Stimulated activated CD4-positive, alpha-beta T cell treated with anti-CD3 and anti-CD28 coated beads, Interleukin-4, amount 100 ng/mL, for 24 hours (primary cell): ENCODE measurements around the gene CCDC70.

Experiments
- DNase-seq: peaks from one replicate; pipeline ENCODE4 v3.0.0-alpha.2; 2020

CCDC70 gene

DNA sequence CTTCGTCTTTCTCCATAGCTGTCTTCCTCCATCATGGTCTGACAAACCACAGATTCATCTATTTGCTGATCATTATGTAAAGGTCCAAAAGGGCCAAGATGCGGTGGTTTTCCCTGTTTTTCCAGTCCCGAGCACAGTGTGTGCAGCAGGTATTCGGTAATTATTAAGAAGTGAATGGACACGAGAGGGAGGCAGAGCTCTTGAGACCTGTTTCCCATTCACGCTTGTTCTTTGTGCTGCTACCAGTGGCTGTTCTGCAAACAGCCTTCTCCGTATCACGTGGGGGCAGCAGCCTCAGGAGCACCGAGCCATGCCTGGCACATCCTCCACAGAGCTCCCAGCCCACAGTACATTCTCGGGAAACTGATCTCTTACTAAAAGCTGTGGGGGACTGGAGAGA is 50.3 kb downstream of the CCDC70 start:
- DNase-seq: no peak

DNA sequence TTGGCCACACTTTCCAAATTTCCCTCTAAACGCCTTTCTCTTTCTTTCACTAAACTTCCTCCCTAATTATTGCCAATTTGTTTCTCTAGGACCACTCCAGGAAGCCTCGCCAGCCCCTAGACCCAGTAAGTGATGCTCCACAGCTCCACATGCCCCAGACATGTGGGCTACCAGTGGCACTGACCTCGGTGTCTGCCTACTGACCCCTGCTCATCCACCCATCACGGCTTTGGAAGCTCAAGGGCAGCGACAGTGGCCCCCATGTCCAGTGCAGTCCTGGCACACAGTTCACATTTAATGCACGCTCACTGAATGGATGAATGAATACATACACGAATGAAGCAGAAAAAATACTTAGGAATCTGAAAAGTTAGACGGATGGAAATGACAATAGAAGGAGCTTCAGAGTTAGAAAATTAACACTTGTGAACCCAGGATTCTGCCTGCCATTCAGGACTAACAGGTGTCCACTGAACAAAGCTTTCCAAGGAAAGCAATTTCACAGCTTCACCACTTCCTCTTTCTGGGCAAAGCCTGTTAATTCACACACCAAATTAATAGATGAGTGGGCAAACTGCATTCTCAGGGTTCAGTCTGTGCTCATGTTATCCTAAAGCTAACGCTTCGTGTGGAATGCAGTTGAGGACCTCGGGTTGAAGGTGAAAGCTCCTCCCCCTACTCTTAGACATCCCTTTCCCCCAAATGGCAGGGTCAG is 50.9 kb downstream of the CCDC70 start:
- DNase-seq: no peak

DNA sequence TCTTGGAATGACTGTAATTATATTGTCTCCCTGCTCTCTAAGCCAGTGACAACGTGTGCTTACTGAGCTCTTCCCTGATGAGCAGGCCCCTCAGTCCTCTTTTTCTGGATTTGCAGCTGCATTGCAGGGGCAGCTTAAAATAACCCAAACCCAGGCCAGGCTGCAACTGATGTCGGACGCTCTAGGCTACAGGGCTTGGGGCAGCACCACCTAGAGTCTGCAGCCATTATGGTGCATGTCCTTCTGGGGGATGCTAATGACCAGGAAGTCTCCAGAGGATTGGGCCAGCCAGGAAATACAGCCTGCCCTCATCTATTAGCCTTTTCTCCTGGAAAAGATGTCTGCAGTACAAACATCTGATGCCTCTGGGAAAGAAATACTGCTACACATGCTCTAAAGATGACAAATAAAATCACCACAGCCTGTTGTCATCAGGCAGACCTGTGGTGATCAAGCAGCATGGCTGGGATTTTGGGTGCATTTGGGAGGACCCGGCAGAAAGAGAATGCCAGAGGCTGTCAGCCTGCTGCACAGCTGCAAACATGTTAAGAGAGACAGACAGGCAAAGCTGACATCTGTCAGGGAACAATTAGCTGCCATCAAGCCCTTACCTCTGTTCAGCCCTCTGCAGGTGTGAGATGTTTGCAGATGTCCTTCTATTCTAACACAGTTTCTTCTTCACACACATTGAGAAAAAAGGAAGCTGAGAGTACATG is 51.8 kb downstream of the CCDC70 start:
- no peak for DNase-seq

DNA sequence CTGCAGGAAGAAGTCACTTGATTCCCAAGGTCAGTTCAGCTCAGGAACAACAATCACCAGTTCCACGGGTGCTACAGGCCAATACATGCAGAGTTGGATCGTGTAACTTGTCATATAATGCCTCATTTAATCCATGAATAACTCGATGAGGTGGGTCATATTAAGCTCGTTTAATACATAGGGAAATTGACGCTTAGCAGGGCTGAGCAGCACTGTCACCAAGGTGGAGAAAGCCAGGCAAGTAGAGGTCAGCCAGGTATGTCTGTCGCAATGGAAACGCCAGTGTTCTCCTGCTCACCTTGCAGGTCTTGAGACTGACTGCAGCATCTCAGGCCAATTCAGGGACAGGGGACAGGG is 52.3 kb downstream of the CCDC70 start:
- DNase-seq: no peak
